Epithelial cell of proximal tubule (primary cell): ENCODE results near the gene RNF151. TPM values are rescaled to one million over a fixed set of nuclear protein-coding genes. Genes with fewer than 3 reads are reported as not detected.
A peak's percentile ranks its signal among the peaks of the same experiment; 100 is the strongest.
"Not testable (repeated sequence)": the region's sequence is repeated elsewhere in the genome, so short reads cannot be mapped to it uniquely, and the experiment has no call there.

Experiments used
- DNase-seq: peaks from one replicate; pipeline ENCODE4 v3.0.0-alpha.2; 2011; ENCODE audit warnings: low read depth
- H3K4me3 ChIP-seq: 2 replicates; pipeline ENCODE4 v1.5.1; 2011; ENCODE audit warnings: low read depth, mild to moderate bottlenecking, low read length
- total RNA-seq: library from RNA; depleted of rRNA; stranded (reverse); fragments of >200 nt; gene quantifications from 2 replicates; pipeline ENCODE4 v1.2.3, GENCODE V29; 2015
- TF ChIP-seq, protein P1 (sequence below): conservative IDR thresholded peaks from 2 replicates; pipeline ENCODE4 v1.5.1; 2012; ENCODE audit warnings: low read depth, mild to moderate bottlenecking, low read length

Gene RNF151, protein sequence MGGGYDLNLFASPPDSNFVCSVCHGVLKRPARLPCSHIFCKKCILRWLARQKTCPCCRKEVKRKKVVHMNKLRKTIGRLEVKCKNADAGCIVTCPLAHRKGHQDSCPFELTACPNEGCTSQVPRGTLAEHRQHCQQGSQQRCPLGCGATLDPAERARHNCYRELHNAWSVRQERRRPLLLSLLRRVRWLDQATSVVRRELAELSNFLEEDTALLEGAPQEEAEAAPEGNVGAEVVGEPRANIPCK
- not detected in 2 replicates for total RNA-seq

DNA sequence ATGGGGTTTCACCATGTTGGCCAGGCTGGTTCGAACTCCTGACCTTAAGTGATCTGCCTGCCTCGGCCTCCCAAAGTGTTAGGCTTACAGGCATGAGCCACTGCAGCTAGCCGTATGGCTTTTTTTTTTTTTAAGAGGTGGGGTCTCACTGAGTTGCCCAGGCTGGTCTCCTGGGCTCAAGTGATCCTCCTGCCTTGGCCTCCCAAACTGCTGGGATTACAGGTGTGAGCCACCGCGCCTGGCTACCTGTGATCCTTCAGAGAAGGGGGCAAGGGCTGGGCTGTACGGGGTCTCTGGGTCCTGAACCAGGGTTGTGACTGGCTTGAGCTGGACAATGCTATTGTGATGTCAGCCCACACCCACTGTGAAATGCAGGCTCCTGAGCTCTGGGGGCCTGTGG is at the start of gene RNF151:
Gene RNF151, plus strand, starts transcription at position 397 of the 400 bp plus-strand sequence. CDS start 26 bp downstream, outside the sequence.
- peak within 1 kb of the TSS; percentile 93 for H3K4me3 ChIP-seq
- TF ChIP-seq, protein P1, sequence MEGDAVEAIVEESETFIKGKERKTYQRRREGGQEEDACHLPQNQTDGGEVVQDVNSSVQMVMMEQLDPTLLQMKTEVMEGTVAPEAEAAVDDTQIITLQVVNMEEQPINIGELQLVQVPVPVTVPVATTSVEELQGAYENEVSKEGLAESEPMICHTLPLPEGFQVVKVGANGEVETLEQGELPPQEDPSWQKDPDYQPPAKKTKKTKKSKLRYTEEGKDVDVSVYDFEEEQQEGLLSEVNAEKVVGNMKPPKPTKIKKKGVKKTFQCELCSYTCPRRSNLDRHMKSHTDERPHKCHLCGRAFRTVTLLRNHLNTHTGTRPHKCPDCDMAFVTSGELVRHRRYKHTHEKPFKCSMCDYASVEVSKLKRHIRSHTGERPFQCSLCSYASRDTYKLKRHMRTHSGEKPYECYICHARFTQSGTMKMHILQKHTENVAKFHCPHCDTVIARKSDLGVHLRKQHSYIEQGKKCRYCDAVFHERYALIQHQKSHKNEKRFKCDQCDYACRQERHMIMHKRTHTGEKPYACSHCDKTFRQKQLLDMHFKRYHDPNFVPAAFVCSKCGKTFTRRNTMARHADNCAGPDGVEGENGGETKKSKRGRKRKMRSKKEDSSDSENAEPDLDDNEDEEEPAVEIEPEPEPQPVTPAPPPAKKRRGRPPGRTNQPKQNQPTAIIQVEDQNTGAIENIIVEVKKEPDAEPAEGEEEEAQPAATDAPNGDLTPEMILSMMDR = no peak
- DNase-seq = no peak

DNA sequence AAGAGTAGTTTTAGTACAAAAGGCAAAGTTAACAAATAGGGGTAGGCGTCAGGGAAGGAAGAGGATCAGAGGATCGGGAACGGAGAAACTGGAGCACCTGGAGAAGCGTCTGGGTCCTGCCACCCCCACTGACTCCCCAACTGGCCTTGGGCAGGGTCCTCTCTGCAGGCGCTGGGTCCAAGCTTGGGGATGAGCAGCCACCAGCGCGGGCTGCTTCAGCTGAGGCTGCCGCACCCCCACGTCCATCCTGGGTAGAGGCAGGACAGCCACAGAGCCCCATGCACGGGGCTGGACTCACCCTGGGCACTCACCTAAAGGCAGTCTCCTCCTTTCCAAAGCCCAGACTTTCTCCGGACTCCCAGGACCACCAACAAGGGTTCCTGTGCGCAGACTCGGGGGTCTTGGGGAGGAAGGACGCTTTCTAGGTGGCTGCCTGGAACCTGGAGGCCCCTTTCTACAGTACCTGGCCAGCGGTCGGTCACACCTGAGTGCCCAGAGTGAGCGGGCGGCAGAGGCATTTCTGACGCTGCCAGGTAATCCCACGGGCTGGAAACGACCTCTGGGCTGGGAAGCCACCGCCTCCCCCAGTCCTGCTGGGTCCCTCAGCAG is 49.5 kb upstream of the RNF151 start:
- DNase-seq = no peak
- TF ChIP-seq, protein P1 = no peak

DNA sequence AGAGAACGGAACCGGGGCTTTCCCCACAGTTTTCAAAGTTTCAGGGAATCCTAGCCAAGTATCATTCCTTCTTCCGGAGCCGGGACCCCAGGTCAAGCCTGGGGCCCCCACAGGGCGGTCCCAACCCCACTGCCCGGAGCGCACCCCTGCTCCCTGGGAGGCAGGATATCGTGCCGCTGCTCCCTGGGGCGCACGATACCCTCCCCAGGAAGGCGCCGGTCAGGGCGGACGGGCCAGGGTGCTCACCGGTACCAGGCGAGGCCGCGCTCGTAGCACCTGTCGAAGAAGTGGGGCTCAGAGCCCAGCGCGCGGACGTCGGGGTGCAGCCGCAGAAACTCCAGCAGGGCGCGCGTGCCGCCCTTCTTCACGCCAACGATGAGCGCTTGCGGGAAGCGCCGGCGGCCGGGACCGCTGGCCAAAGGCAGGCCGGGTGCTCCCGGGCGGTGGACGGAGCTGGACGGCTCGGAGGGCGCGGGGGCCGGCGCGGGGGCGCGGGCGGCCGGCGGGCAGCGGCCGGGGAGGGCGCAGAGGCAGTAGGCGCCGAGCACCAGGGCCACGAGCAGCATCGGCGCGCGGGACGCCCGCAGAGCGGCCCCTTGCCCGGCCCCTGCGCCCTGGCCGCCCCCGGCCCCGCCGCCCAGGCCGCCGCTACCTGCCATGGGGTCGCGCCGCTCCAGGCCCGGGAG is 48.8 kb upstream of the RNF151 start:
- H3K4me3 ChIP-seq = no peak overlapping the region
- no peak for DNase-seq
- TF ChIP-seq, protein P1 = no peak

More for the DNA sequence above, 49.5 kb upstream of the RNF151 start:
- no peak overlapping the region for H3K4me3 ChIP-seq

DNA sequence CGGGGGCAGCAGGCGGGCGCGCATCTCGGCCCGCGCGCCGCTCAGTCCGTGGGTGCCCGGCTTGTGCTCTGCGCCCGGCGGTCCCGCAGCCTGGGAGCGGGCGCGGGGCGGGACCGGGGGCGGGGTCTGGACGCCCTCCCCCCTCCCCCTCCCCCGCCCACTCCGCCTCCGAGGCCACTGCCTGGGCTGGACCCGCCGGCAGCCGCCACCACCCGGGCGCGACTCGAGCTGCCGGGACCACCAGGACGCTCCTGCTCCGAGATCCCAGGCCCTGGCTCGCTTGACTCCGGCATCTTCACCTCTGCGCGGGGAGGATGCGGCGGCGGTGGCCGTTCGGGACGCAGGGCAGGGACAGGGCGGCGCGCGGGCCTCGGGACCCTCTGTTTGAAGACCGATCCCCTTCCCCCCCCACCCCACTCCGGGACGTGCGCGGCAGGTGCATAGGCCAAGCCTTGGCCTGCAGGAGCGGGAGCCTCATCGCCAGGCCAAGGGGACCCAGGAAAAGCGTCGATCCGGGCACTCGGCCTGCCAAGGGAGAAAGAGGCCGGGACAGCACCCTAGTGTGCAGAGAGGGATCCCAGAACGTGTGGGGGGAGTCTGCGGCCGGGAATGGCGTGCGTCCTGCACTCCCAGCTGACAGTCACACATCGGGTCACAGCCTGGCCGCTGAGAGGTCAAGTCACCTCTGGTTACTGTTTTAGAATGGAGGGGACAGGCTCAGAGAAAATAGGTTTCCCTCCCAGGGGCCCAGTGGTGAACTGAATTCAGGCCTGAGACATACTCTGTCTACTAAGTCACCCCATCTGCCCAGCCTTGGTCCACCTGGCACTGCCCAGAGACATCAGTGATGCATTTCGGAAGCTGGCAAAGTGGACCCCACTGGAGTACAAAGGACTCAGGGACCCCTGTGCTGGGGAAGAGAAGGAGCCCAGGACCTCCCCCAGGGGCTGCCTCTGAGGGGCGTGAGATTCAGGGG is 48.0 kb upstream of the RNF151 start, which contains the start of gene HS3ST6:
Gene HS3ST6, minus strand, starts transcription at position 65 of the 976 bp plus-strand sequence. CDS start 92 bp downstream, outside the sequence.
- no peak for DNase-seq

DNA sequence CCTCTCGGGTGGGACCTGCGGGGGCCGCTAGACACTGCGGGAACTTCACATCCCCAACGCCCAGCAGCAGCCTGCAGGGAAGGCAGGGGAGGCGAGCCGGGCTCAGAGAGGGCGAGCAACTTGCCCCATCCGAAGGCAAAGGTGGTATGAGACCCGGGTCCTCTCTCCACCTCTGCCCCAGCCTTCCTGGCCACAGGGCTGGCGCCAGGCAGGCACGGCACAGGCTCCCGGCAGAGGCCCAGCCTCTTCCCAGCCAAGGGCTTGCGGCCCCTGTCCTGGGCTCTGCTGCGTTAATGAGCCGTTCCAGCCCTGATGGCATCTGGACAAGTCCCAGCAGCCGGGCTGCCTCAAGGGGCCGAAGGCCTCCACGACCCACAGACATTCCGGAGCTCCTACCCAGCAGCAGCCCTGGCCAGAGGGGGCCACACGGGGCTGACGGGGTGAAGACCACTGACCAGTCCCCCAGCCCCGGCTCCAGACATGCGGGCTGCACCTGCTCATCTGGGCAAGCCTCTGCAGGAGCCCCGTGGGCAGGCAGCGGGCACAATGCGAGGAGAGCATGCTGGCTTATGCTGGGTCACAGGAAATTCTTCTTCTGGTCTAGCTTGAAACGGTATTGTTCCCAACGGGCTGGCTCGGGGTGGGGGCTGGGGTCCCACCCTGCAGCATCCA is 47.2 kb upstream of the RNF151 start:
- H3K4me3 ChIP-seq = no peak overlapping the region
- no peak for DNase-seq
- TF ChIP-seq, protein P1 = no peak

More for the DNA sequence above, 48.0 kb upstream of the RNF151 start, which contains the start of gene HS3ST6:
- no peak within 1 kb of the TSS for H3K4me3 ChIP-seq
- TF ChIP-seq, protein P1 = no peak

DNA sequence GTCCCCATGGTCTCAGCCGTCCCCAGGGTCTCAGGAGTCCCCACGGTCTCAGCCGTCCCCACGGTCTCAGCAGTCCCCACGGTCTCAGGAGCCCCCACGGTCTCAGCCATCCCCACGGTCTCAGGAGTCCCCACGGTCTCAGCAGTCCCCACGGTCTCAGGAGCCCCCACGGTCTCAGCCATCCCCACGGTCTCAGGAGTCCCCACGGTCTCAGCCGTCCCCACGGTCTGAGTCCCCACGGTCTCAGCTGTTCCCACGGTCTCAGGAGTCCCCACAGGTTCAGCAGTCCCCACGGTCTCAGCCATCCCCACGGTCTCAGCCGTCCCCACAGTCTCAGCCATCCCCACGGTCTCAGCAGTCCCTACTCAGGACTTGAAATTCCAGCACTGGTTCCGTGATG is 46.5 kb upstream of the RNF151 start:
- DNase-seq, H3K4me3 ChIP-seq: not testable (repeated sequence)
